GM19240 (cell line): ENCODE results near the gene LAMC3.
"Not testable (repeated sequence)": the region's sequence is repeated elsewhere in the genome, so short reads cannot be mapped to it uniquely, and the experiment has no call there.

Experiments
- DNase-seq: peaks from one replicate; pipeline ENCODE4 v3.0.0; 2011; ENCODE audit warnings: low spot score; ENCODE audit not compliant: insufficient read length

LAMC3 gene

GRCh38 chr9:131097126-131097947 is 88.4 kb downstream of the LAMC3 start:
- no peak for DNase-seq

DNA sequence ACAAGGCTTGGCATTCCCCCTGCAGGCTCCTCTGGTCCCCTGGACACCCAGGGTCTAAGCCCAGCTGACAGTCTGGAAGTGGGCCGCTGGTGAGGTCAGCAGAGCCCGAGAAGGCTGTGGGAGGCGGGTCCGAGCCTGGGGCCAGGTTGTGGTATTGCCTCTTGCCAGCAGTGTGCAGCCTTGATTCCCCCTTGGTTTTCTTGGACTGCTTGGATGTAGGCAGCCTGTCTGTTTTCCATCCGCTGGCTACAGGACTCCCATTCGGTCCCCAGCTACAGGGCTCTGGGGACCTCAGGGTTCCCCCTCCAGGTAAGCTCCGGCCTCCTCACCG is 88.9 kb downstream of the LAMC3 start:
- no peak for DNase-seq

DNA sequence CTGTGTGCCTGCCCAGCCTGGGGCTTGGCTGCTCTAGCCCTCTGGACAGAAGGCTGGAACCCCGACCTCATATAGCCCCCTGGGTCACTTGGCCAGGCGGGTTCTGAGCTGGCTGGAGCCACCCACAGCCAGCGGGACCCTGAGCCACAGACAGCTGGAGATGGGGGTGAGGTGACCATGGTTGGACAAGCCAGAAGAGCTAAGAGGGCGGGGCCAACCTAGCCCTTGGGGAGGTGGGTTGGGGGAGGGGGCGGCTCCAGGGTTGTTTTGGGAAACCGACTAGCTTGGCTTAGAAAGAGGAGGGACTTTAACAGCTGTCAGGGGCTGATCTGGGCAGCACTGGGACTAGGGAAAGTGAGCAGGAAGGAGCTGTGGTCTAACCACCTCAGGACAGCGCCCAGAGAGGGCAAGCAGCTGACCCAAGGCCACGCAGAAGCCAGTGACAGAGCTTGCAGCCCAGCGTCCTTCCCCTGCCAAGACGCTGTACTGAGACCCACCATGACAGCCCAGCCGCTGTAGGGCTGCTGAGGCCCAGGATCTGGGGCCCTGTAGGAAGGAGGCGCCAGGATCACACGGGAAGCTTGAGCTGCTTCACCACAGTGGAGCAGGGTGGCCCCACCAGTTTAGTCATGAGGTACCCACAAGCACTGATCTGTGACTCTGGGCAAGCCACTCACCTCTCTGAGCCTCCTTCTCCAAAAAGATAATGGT is 89.6 kb downstream of the LAMC3 start:
- DNase-seq = no peak

- no peak for DNase-seq
These were observed 90.2 kb downstream of the LAMC3 start for GRCh38 chr9:131099102-131099606.

DNA sequence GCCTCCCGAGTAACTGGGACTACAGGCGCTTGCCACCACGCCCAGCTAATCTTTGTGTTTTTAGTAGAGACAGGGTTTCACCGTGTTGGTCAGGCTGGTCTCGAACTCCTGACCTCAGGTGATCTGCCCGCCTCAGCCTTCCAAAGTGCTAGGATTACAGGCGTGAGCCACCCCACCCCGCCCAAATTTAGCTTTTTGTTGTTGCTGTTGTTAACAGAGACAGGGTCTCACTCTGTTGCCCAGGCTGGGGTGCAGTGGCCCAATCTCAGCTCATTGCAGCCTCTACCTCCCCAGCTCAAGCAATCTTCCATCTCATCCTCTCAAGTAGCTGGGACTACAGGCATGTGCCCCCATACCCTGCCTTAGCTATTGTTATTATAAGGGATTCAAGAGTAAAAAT is 90.9 kb downstream of the LAMC3 start:
- DNase-seq = not testable (repeated sequence)

DNA sequence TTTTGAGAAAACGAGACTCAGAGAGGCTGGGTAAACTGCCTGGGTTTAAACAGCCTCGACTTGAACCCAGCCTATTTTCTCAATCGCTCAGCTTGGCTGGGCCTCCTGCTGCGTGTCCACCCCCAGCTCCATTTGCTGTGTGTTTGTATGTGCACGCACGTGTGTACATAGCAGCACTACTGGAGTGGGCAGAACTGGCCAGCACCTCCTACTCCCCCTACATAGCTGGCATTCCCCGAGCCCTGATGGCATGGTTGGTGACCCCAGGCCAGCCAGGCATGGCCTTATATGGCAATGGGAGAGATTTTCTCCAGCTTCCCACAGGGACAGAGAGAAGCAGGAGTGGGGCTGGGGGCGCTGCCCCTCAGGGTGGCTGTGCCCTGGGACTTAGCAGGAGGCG is 91.5 kb downstream of the LAMC3 start:
- DNase-seq = no peak

- no peak for DNase-seq
These were observed 92.4 kb downstream of the LAMC3 start for GRCh38 chr9:131101207-131101964.

- DNase-seq = no peak
These were observed 94.0 kb downstream of the LAMC3 start for GRCh38 chr9:131103024-131103423.

- no peak for DNase-seq
These were observed 94.6 kb downstream of the LAMC3 start for GRCh38 chr9:131103535-131103934.

- DNase-seq = no peak
These were observed 95.2 kb downstream of the LAMC3 start for GRCh38 chr9:131104016-131104740.

- DNase-seq = no peak
These were observed 97.0 kb downstream of the LAMC3 start for GRCh38 chr9:131105952-131106351.

- DNase-seq = no peak
These were observed 98.8 kb downstream of the LAMC3 start for GRCh38 chr9:131107760-131108159.

DNA sequence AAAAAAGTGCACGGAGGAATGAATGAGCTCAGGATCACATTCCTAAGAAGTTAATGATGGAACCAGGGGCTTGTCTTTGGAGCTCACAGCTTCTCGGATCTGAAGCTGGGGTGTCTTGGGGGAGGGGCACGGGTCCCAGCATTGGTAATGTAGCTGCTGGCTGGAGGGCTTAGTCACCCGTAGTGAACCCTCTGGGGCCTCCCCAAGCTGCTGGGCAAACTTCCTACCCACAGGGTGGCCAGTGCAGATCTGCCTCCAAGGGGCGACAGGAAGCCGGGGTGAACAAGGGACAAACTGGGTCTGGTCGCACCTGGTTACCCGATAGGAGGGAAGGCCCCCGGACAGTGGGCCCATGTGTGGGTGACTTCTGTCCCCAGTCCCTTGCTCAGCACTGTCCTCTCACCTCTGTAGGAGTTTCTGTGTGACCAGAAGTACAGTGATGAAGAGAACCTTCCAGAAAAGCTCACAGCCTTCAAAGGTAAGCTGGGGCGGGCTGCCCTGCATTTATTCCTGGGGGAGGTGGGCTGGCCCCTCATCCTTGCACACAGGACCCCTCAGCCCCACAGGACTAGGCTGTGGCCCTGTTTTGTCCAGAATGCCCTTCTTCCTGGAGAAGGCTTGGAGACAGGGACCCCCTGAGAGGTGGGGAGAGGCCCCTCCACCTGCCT is 102.3 kb downstream of the LAMC3 start:
- DNase-seq = no peak

- no peak for DNase-seq
These were observed 102.9 kb downstream of the LAMC3 start for GRCh38 chr9:131111854-131112311.

- DNase-seq = no peak
These were observed 103.6 kb downstream of the LAMC3 start for GRCh38 chr9:131112374-131113154.

DNA sequence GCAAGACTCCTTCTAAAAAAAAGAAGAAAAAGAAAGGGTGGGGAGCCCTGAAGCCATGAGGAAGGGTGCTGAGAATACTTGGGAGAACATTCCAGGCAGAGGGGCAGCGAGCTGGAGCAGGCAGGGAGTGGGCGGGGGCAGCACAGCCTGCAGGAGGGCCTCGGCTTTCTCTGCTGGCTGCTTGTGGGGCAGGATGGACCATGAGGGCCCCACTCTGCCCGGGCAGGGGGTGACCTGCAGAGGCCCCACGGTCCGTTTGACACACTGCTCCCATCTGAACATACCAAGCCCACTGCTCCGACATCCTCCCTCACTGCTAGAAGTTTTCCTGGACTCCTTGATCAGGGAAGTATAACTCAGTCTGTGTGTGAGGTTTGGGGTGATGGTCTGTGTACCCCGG is 104.7 kb downstream of the LAMC3 start:
- DNase-seq = no peak

GRCh38 chr9:131114084-131114535 is 105.1 kb downstream of the LAMC3 start:
- no peak for DNase-seq

DNA sequence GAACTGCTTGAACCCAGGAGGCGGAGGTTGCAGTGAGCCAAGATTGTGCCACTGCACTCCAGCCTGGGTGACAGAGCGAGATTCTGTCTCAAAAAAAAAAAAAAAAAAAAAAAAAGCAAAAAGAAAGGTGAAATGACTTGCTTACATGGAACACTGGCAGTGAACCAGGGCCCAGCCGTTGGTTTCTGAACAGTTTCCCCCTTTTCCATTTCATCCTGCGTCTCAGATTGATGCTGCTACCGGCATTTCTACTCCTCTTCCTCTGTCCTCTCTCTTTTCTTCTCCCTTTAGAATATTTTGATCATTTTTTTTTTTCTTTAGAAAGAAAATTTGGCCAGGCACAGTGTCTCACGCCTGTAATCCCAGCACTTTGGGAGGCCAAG is 106.4 kb downstream of the LAMC3 start:
- DNase-seq = not testable (repeated sequence)

DNA sequence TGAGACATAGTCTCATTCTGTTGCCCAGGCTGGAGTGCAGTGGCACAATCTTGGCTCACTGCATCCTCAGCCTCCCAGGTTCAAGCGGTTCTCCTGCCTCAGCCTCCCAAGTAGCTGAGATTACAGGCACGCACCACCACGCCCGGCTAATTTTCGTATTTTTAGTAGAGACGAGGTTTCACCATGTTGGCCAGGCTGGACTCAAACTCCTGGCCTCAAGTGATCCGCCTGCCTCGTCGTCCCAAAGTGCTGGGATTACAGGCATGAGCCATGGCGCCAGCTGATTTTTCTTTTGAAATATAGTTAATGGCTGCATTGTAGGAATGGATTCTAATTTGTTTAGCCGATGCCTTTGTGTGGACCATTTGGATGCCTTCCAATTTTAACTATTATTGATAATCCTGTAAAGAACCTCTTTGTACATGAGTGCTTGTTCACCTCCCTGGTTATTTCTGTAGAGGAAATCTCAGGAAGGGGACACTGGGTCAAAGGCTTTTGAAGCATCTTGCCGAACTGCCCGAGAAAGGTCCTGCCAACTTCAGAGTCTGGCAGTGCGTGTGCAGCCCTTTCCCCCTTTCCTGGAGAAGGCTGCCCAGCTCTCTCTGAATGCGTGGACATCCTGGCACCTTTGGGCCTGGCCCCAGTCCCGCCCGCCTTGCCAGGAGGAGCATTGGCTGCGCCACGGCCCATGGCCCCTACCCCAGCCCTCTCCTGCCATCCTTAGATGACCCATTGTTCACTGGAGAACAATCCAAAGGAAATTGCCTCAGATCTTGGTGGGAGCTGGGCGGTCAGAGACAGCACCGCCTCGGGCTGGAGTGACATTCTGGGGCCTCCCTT is 107.5 kb downstream of the LAMC3 start:
- DNase-seq = no peak
